Upper lobe of right lung (tissue), 1 donor: ENCODE measurements around the gene IGSF21. TPM values are rescaled to one million over a fixed set of nuclear protein-coding genes. Genes with fewer than 3 reads are reported as not detected.

Experiments used
- ATAC-seq: fragments of 200-7000 bp; cut with Tn5 transposase; one replicate; pipeline ENCODE4 v1.9.1; 2020; ENCODE audit warnings: mild to moderate bottlenecking, moderate library complexity
- DNase-seq: peaks from one replicate; pipeline ENCODE4 v3.0.0-alpha.2; 2020
- H3K27ac ChIP-seq: fragments of 200-600 bp; one replicate; pipeline ENCODE4 v1.8.0; 2022
- H3K27me3 ChIP-seq: fragments of 200-600 bp; one replicate; pipeline ENCODE4 v1.8.0; 2022; ENCODE audit warnings: mild to moderate bottlenecking
- H3K36me3 ChIP-seq: fragments of 200-600 bp; one replicate; pipeline ENCODE4 v1.8.0; 2022
- H3K4me1 ChIP-seq: fragments of 200-600 bp; one replicate; pipeline ENCODE4 v1.8.0; 2022
- H3K4me3 ChIP-seq: fragments of 200-600 bp; one replicate; pipeline ENCODE4 v1.8.0; 2022; ENCODE audit warnings: mild to moderate bottlenecking
- H3K9me3 ChIP-seq: fragments of 200-600 bp; one replicate; pipeline ENCODE4 v1.8.0; 2022
- intact Hi-C: fragments of 100-400 bp; cut with DNase I; formaldehyde crosslinking; loops from one replicate; pipeline ENCODE4 v1.11.0; 2022
- total RNA-seq: library from RNA; stranded (reverse); fragmentation: NEBNext Ultra II Directional; extraction: Animal tissue kit (Norgen Biotek cat#: 25700); gene quantifications from one replicate; pipeline ENCODE4 v1.2.1, GENCODE V29; 2021
- TF ChIP-seq, protein P1 (sequence below): fragments of 200-600 bp; IDR thresholded peaks from one replicate; pipeline ENCODE4 v1.8.0; 2022; ENCODE audit warnings: antibody characterized with exemption
- donor health status: DM: no; HTN: yes; CAD: no; lungs with severe emphysema.

IGSF21 gene
- total RNA-seq, 1 donor from 2014 or later, result 3.2 TPM

- no peak for ATAC-seq
- DNase-seq, result no peak
- TF ChIP-seq, protein P1, sequence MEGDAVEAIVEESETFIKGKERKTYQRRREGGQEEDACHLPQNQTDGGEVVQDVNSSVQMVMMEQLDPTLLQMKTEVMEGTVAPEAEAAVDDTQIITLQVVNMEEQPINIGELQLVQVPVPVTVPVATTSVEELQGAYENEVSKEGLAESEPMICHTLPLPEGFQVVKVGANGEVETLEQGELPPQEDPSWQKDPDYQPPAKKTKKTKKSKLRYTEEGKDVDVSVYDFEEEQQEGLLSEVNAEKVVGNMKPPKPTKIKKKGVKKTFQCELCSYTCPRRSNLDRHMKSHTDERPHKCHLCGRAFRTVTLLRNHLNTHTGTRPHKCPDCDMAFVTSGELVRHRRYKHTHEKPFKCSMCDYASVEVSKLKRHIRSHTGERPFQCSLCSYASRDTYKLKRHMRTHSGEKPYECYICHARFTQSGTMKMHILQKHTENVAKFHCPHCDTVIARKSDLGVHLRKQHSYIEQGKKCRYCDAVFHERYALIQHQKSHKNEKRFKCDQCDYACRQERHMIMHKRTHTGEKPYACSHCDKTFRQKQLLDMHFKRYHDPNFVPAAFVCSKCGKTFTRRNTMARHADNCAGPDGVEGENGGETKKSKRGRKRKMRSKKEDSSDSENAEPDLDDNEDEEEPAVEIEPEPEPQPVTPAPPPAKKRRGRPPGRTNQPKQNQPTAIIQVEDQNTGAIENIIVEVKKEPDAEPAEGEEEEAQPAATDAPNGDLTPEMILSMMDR, result no peak
- Histone ChIP-seq H3K9me3 (no peaks in the 10 kb centered on the region), H3K27ac (no peak overlapping the region), H3K4me1 (no peaks in the 10 kb centered on the region), H3K4me3 (no peak overlapping the region), H3K27me3 (peaks cover 4% of the 10 kb centered on the region), H3K36me3 (no peaks in the 10 kb centered on the region)
- intact Hi-C loops, result no loop called here
These were observed 43.1 kb upstream of the IGSF21 start for GRCh38 chr1:18064534-18064933.

GRCh38 chr1:18066576-18066975 lies 41.0 kb upstream of the IGSF21 start:
- Histone ChIP-seq H3K4me3 (no peak overlapping the region), H3K27me3 (peaks cover 4% of the 10 kb centered on the region), H3K27ac (no peak overlapping the region), H3K9me3 (no peaks in the 10 kb centered on the region), H3K36me3 (no peaks in the 10 kb centered on the region), H3K4me1 (no peaks in the 10 kb centered on the region)
- intact Hi-C loops, result no loop called here
- TF ChIP-seq, protein P1, result no peak
- DNase-seq (no peak), ATAC-seq (no peak)

DNA sequence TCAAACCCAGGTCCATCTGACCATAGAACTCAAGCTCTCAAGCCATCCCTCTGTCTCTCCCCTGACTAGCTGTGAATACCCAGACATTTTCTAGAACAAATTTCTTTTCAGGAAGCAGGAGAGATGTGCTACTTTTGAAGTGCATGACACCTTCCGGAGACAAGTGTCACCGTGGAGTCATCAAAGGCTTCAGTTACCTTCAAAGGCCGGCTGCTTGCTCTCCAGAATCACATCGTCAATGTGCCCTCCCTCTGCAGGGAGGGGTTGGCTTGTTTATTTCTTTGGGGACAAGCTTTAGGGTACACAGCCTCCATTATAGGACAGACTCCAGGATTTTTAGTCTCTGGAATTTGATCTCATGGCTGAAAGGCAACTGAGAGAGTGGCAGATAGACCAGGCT lies 37.7 kb upstream of the IGSF21 start:
- Histone ChIP-seq H3K27me3 (peaks cover 4% of the 10 kb centered on the region), H3K4me3 (no peak overlapping the region), H3K36me3 (no peaks in the 10 kb centered on the region), H3K4me1 (no peaks in the 10 kb centered on the region), H3K9me3 (no peaks in the 10 kb centered on the region), H3K27ac (no peak overlapping the region)
- no peak for ATAC-seq
- DNase-seq, result no peak
- TF ChIP-seq, protein P1, result no peak
- intact Hi-C loops, result no loop called here

- Histone ChIP-seq H3K27me3 (no peaks in the 10 kb centered on the region), H3K4me1 (no peaks in the 10 kb centered on the region), H3K36me3 (no peaks in the 10 kb centered on the region), H3K27ac (no peak overlapping the region), H3K9me3 (no peaks in the 10 kb centered on the region), H3K4me3 (no peak overlapping the region)
- intact Hi-C loops, result no loop called here
- DNase-seq, result no peak
- no peak for ATAC-seq
- TF ChIP-seq, protein P1, result no peak
These were observed 35.5 kb upstream of the IGSF21 start for GRCh38 chr1:18072066-18072465.

GRCh38 chr1:18073066-18073642 lies 34.4 kb upstream of the IGSF21 start:
- intact Hi-C loops, result no loop called here
- Histone ChIP-seq H3K4me1 (no peaks in the 10 kb centered on the region), H3K4me3 (no peak overlapping the region), H3K36me3 (no peaks in the 10 kb centered on the region), H3K27me3 (no peaks in the 10 kb centered on the region), H3K27ac (no peak overlapping the region), H3K9me3 (no peaks in the 10 kb centered on the region)
- DNase-seq (no peak), ATAC-seq (no peak)
- TF ChIP-seq, protein P1, result no peak
